Keratinocyte (primary cell): ENCODE measurements around the gene HIVEP1.

Experiments
- CTCF ChIP-seq, 3 experiments: IDR thresholded peaks in 1 of 3; conservative IDR thresholded peaks in 1 of 3; optimal IDR thresholded peaks in 1 of 3; 2 replicates in 2 of 3; 3 replicates in 1 of 3; pipeline versions ENCODE3 to v1.5.1; 2011; ENCODE audit warnings: low read length in 3 of 3, mild to moderate bottlenecking in 3 of 3, moderate library complexity in 2 of 3, control low read depth in 1 of 3, inconsistent platforms in 1 of 3; ENCODE audit not compliant: insufficient read depth in 2 of 3; ENCODE audit errors: extremely low read depth in 1 of 3
- EZH2 ChIP-seq: IDR thresholded peaks from one replicate; pipeline ENCODE4 v1.6.1; 2012; ENCODE audit warnings: inconsistent platforms, mild to moderate bottlenecking, low read length, moderate library complexity

GRCh38 chr6:11971154-11971553 lies 41.0 kb upstream of the HIVEP1 start:
- TF ChIP-seq CTCF (optimal IDR thresholded peaks at IDR 0.05 in 1 of 3, IDR thresholded peaks at IDR 0.05 in 1 of 3, conservative IDR thresholded peaks at IDR 0.05 in 1 of 3; ENCODE audit: extremely low read depth in 1 of 3, insufficient read depth in 2 of 3, low read length in 3 of 3) = no peak
- TF ChIP-seq EZH2 = no peak
